Measurements from ENCODE around the gene DACH1. TPM values are rescaled to one million over a fixed set of nuclear protein-coding genes. Genes with fewer than 3 reads are reported as not detected.

The DACH1 gene
- total and polyA plus RNA-seq, 2 of the 13 experiments (the other 11 are each of a cell fraction or from before 2014, with no cell fraction given): not detected

- 2% methylated on average over 5 of the region's 5 CpGs for WGBS (ENCODE audit: low lambda C conversion rate)
- DNase-seq (ENCODE audit: low spot score) (no peak), FAIRE-seq (no peak)
These were observed 242.1 kb downstream of the DACH1 start for GRCh38 chr13:71624653-71625600.

More at GRCh38 chr13:71624653-71625600, 242.1 kb downstream of the DACH1 start:
- Histone ChIP-seq H3K4me2 (ENCODE audit: low read depth, low read length) (no peak overlapping the region), H3K4me3 (replicated peaks in 1 of 3; ENCODE audit: insufficient read depth in 1 of 3, low read depth in 2 of 3, low read length in 3 of 3) (no peak overlapping the region), H3K79me2 (ENCODE audit: insufficient read depth, low read length) (no peaks in the 10 kb centered on the region), H4K20me1 (ENCODE audit: insufficient read depth, low read length) (no peaks in the 10 kb centered on the region), H3K9me3 (ENCODE audit: low read length) (no peaks in the 10 kb centered on the region), H3K27ac (ENCODE audit: extremely low read length, insufficient read depth, low read length) (no peak overlapping the region), H2AFZ (ENCODE audit: low read length) (no peak overlapping the region), H3K9ac (ENCODE audit: insufficient read depth, low read depth, low read length) (no peak overlapping the region), H3K27me3 (ENCODE audit: control insufficient read depth in 1 of 2, insufficient read depth in 2 of 2, low read length in 2 of 2) (no peaks in the 10 kb centered on the region), H3K36me3 (replicated peaks in 1 of 2; ENCODE audit: control insufficient read depth in 1 of 2, insufficient read depth in 2 of 2, low read length in 2 of 2) (no peaks in the 10 kb centered on the region), H3K4me1 (ENCODE audit: insufficient read depth, low read length) (no peaks in the 10 kb centered on the region)
- ChIA-PET POLR2A (no interaction called here), CTCF (ENCODE audit: low intra/inter-chr PET ratio, low total read pairs) (no interaction called here)
- no TSS peak for BruUV-seq (replicated peaks)
- in situ Hi-C loops (cut with HindIII; ENCODE audit: extremely low pct_ligation_motif_present, low pct_unique_long_range_greater_than_20kb) (no loop called here), intact Hi-C loops (cut with micrococcal nuclease; ENCODE audit: unreplicated experiment) (no loop called here)
- ATAC-seq: no peak
- TF ChIP-seq ZNF276 (CRISPR knock-in tag; IDR thresholded peaks at IDR 0.05; ENCODE audit: low read depth): no peak
- no peak for TF ChIP-seq ZBTB8A (CRISPR knock-in tag; IDR thresholded peaks at IDR 0.05; ENCODE audit: borderline replicate concordance, low read depth)

Data from HepG2 (cell line).